H1 (cell line): ENCODE results near the gene RNF166. TPM values are rescaled to one million over a fixed set of nuclear protein-coding genes. Genes with fewer than 3 reads are reported as not detected.

Source experiments
- BRCA1 ChIP-seq: IDR thresholded peaks from 2 replicates; pipeline ENCODE4 v1.6.1; 2012; ENCODE audit warnings: low read depth, low read length, improper control_type of control experiment
- CBX8 ChIP-seq: fragments of 300-800, 300-1000 bp; sonication (generic); IDR thresholded peaks from 2 replicates; pipeline ENCODE4 v1.7.1; 2016; ENCODE audit warnings: low read depth, low read length, borderline replicate concordance
- JUN ChIP-seq: IDR thresholded peaks from 2 replicates; pipeline ENCODE4 v1.6.1; 2011; ENCODE audit warnings: low read depth, mild to moderate bottlenecking, improper control_type of control experiment, low read length
- JUND ChIP-seq: IDR thresholded peaks from 2 replicates; pipeline ENCODE4 v1.6.1; 2011; ENCODE audit warnings: mild to moderate bottlenecking, improper control_type of control experiment, low read length
- RFX5 ChIP-seq: IDR thresholded peaks from 2 replicates; pipeline ENCODE4 v1.6.1; 2011; ENCODE audit warnings: low read depth, low read length, improper control_type of control experiment, borderline replicate concordance
- SIRT6 ChIP-seq: IDR thresholded peaks from one replicate; pipeline ENCODE4 v1.7.1; 2012; ENCODE audit warnings: low read length, inconsistent platforms
- TCF12 ChIP-seq: IDR thresholded peaks from 2 replicates; pipeline ENCODE4 v1.6.1; 2011; ENCODE audit warnings: low read depth, mild to moderate bottlenecking, low read length
- polyA plus RNA-seq, 7 experiments: library from polyadenylated mRNA; depleted of rRNA in 3 of 7; stranded (reverse) in 5 of 7; unstranded in 2 of 7; fragments of >200 nt in 5 of 7; fragments of 200-250 nt in 2 of 7; gene quantifications; 1 replicate in 5 of 7; 2 replicates in 1 of 7; 4 replicates in 1 of 7; pipeline versions ENCODE4 v1.2.1 to v1.2.3, GENCODE V29; 2011 to 2013; ENCODE audit warnings: missing spikeins in 2 of 7, mixed read lengths in 2 of 7
- total RNA-seq: library from RNA; stranded (reverse); fragmentation: NEBNext Ultra II Directional; extraction: Animal tissue kit (Norgen Biotek cat#: 25700); gene quantifications from 2 replicates; pipeline ENCODE4 v1.2.1, GENCODE V29; 2021

RNF166 gene
- total and polyA plus RNA-seq, 2 of the 8 experiments (the other 6 are each of a cell fraction or from before 2014, with no cell fraction given), result 29.8 to 31.2 TPM

GRCh38 chr16:88662843-88663606 is 43.2 kb downstream of the RNF166 start, which contains the start of gene MVD (continued):
- TF ChIP-seq JUN (no peak), CBX8 (no peak), SIRT6 (no peak), RFX5 (no peak), TCF12 (no peak), JUND (no peak), BRCA1 (no peak)
